WTC11 (cell line): ENCODE measurements around the gene CRAMP1.

Experiments used
- ATF3 ChIP-seq: sonication (generic); formaldehyde crosslinking; conservative IDR thresholded peaks from 2 replicates; pipeline ENCODE4 v1.8.1; 2022; ENCODE audit warnings: mild to moderate bottlenecking, missing genetic modification reagents
- CREB1 ChIP-seq: sonication (generic); formaldehyde crosslinking; IDR thresholded peaks from 2 replicates; pipeline ENCODE4 v1.8.0; 2023; ENCODE audit warnings: mild to moderate bottlenecking, missing genetic modification reagents

- no peak for TF ChIP-seq CREB1 (CRISPR knock-in tag)
- TF ChIP-seq ATF3 = no peak
Observed at GRCh38 chr16:1640261-1640941, 28.2 kb downstream of the CRAMP1 start.
